COLO829 (cell line): ENCODE results near the gene SULT6B1.
"Not testable (repeated sequence)": the region's sequence is repeated elsewhere in the genome, so short reads cannot be mapped to it uniquely, and the experiment has no call there.

ENCODE experiments used
- DNase-seq: peaks from one replicate; pipeline ENCODE4 v3.0.0; 2012; ENCODE audit warnings: low spot score

SULT6B1 gene

GRCh38 chr2:37188570-37188969 lies at the start of gene SULT6B1:
Gene SULT6B1, minus strand, starts transcription at chr2:37188670. Its CDS starts 30 bp downstream, at chr2:37188640.
- DNase-seq, result no peak

GRCh38 chr2:37232131-37232933 lies 43.9 kb upstream of the SULT6B1 start:
- DNase-seq, result no peak

GRCh38 chr2:37231241-37232130 lies 43.0 kb upstream of the SULT6B1 start, which contains the start of the genes CEBPZ and NDUFAF7:
Gene CEBPZ, minus strand, starts transcription at chr2:37231596. Its CDS starts 29 bp downstream, at chr2:37231567.
Gene NDUFAF7, plus strand, starts transcription at chr2:37231658. Its CDS starts 48 bp downstream, at chr2:37231706.
- DNase-seq, result peak; percentile 98

- peak; percentile 29 for DNase-seq
Observed at GRCh38 chr2:37230581-37230980, 42.1 kb upstream of the SULT6B1 start.

GRCh38 chr2:37228788-37229187 lies 40.3 kb upstream of the SULT6B1 start:
- no peak for DNase-seq

GRCh38 chr2:37226863-37227262 lies 38.4 kb upstream of the SULT6B1 start:
- DNase-seq, result no peak

- DNase-seq, result not testable (repeated sequence)
Observed at GRCh38 chr2:37225129-37225528, 36.7 kb upstream of the SULT6B1 start.

GRCh38 chr2:37224063-37224462 lies 35.6 kb upstream of the SULT6B1 start:
- DNase-seq, result no peak

- no peak for DNase-seq
Observed at GRCh38 chr2:37223131-37223530, 34.7 kb upstream of the SULT6B1 start.

- no peak for DNase-seq
Observed at GRCh38 chr2:37219046-37219445, 30.6 kb upstream of the SULT6B1 start.

- DNase-seq, result no peak
Observed at GRCh38 chr2:37215250-37215649, 26.8 kb upstream of the SULT6B1 start.

- no peak for DNase-seq
Observed at GRCh38 chr2:37211939-37212338, 23.5 kb upstream of the SULT6B1 start.

GRCh38 chr2:37211212-37211611 lies 22.7 kb upstream of the SULT6B1 start:
- DNase-seq, result no peak

- not testable (repeated sequence) for DNase-seq
Observed at GRCh38 chr2:37206760-37207159, 18.3 kb upstream of the SULT6B1 start.

- no peak for DNase-seq
Observed at GRCh38 chr2:37205689-37206341, 17.3 kb upstream of the SULT6B1 start.

GRCh38 chr2:37205071-37205661 lies 16.7 kb upstream of the SULT6B1 start:
- DNase-seq, result not testable (repeated sequence)

- no peak for DNase-seq
Observed at GRCh38 chr2:37203708-37204107, 15.2 kb upstream of the SULT6B1 start.

GRCh38 chr2:37201766-37202165 lies 13.3 kb upstream of the SULT6B1 start:
- DNase-seq, result peak; percentile 20

- no peak for DNase-seq
Observed at GRCh38 chr2:37201208-37201607, 12.7 kb upstream of the SULT6B1 start.

- DNase-seq, result no peak
Observed at GRCh38 chr2:37198681-37199065, 10.2 kb upstream of the SULT6B1 start.

- DNase-seq, result peak; percentile 92
Observed at GRCh38 chr2:37196320-37197195, 8.1 kb upstream of the SULT6B1 start, which contains the start of gene CEBPZOS. Gene CEBPZOS, plus strand, starts transcription at chr2:37196496. Its CDS starts 3,209 bp downstream, at chr2:37199705.
